ENCODE data around the gene DNER.

Gene DNER

DNA sequence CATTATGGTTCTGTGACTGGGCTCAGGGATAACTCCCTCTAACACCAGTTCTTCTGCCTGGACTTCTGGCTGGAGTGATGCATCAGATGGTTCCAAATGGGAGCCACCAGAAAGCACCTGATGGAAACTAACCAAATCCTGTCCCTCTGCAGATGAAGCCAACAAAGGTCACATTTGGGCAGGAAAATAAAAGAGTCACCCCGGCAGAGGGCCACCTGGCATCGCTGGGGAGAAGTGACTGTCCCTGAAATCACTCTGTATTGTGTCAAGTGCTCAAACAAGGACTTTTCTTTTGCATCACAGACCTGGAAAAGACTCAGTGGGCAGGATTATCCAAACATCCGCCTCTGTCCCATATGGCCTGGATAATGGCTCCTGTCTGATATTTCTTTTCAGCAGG lies 47.5 kb downstream of the DNER start:
- no peak for DNase-seq (ENCODE audit: low spot score)

DNA sequence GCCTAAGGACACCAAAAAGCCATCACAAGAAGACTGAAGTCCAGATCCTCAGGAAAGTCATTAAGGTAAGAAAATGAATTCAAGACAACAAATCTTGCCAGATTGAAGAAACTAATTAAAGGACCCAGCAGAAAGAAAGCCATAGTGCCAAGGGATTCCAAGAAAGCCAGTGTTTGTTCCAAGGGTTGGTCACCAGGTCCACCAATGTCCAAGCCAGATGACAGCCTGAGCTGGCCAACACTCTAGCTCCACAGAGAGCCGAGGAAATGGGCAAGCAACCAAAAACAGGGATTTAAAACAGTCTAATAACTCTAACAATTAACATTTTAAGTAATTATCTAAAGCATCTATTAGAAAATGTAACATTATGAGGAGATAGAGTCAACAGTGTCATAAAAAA lies 49.2 kb downstream of the DNER start:
- DNase-seq (ENCODE audit: low spot score) = no peak

DNA sequence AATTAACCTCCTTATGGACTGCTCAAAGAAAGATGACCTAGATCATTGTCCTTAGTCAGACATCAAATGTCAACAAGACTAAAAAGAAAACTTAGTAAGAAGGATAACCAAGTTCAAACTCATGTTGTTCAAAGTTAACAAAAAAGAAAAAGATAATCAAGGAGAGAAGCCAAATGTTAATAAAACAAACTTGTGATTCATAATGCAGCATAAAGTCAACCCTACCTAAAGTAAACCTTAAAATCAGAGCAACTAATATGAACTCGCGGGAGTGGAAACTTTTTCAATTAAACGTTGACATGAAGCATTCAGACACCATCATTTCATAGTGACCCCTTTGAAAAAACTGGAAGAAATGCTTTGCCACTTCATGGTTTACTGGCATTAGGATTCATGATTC lies 52.9 kb downstream of the DNER start:
- no peak for DNase-seq (ENCODE audit: low spot score)

DNA sequence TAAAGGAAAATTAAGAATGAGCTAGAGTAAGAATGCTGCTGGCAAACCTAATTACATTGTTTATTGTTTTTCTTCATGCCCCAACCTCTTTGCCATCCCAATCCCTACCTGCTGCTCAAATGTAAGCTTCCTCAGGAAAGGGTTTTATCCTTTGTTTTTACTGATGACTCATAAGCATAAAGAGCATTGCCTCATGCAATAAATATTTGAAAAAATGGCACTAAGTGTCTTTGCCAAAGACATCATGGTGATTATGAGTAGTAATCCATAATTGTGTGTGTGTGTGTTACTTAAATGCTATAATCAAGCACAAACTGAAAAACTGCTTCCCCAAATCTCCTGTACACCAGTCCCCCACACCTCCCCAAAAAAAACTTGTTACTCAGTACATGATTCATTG lies 53.4 kb downstream of the DNER start:
- no peak for DNase-seq (ENCODE audit: low spot score)

DNA sequence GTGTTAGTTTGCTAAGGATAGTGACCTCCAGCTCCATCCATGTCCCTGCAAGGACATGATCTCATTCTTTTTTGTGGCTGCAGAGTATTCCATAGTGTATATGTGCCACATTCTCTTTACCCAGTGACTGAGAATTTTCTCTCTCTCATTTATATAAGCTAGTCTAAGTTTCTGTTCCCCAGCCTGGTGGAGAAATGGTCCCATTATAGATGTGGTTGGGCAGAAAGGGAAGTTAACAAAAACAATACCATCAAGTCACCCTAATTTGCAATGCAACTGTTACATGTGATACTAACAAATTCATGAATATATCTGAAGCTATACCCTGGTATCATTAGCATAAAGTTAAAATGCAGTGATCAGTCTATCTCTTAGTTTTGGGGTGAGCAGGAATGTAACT lies 54.0 kb downstream of the DNER start:
- DNase-seq (ENCODE audit: low spot score) = no peak

DNA sequence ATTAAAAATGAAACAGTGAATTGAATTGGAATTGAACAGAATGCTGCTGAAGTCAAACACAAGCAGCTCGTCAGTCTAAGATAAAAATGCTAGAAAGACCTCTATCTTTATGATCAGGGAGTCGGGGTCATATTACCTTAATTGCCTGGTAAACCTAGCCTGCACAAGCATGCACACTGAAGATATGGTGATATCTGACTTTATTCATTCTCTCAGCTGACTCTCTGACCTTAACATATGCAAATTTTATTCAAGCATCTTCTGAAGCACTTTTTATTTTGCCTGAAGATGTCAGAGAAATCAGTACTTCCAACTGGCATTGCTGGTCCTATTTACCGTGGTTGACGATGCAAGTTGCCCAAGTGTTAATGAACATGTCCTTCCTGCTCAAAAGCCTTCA lies 56.4 kb downstream of the DNER start:
- no peak for DNase-seq (ENCODE audit: low spot score)

DNA sequence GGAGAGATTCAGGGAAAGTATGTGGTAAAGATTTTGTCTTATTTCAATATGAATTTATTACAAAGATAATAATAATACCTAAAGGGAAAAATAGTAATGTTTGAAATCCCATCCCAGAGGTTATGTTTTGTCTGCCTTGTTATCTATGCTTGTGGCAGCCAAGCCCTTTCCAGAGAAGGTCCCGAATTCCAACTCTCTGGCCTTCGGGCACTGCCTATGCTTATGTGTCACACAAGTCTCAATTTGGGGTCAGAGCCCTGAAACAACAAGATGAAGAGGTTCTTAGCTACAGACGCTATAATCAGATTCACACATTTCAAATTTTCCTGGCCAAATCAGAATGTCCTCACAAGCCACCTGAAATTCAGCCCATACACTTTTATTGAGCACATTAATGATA lies 59.9 kb downstream of the DNER start:
- DNase-seq (ENCODE audit: low spot score) = no peak

DNA sequence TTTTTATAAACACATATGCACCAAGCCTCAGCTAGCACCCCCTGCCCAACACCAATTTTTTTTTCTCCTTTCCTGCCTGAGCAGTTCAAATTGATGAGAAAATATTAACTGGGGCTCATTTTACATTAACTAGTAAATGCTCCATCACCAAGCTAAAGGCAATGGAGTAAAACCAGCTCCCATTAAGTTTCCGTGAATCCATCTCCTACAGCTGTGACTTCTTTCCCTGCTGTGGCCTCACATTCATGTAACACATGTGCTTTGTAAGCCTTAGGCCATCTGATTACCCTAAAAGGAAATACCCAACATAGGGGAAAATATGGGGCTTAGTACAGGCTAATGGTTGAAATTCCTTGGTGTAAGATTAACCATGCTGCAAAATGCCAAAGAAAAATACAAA lies 60.8 kb downstream of the DNER start:
- DNase-seq (ENCODE audit: low spot score) = no peak

DNA sequence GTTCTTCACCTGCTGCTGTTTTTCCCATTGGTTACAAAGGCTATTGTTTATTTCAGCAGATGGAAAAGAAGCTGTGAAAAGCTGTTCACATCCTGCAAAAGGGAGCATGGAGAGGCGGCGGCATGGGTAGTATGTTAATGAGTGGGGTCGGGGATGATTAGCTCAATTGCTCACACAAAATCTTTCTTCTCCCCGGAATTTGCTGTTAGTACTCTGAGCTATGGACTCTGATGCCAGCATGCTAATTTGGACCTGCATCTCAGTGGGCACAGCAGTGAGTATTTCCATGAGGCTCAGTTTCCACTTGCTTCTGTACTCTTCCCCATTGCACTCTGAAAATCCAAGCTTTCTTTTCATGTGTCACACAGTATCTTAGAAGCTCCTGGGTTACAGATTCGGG lies 61.6 kb downstream of the DNER start:
- no peak for DNase-seq (ENCODE audit: low spot score)

DNA sequence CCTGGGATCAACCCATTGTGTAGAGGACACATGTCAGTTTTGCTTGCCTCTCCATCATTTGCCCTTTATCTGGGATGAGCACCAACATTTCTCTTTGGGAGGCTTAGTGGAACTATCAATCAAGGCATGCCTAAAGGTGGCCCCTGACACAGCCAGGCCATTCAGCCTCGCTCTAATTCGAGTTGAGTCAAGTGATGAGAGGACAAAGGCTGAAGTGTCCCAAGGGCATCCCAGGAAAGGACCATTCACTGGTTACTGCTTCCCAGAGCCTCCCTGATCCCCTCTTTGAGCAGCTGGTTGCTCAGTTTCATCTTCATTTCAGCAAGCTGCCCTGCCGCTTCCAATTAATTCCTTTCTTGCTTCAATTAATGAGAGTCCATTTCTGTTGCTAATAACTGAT lies 63.5 kb downstream of the DNER start:
- DNase-seq (ENCODE audit: low spot score) = no peak

DNA sequence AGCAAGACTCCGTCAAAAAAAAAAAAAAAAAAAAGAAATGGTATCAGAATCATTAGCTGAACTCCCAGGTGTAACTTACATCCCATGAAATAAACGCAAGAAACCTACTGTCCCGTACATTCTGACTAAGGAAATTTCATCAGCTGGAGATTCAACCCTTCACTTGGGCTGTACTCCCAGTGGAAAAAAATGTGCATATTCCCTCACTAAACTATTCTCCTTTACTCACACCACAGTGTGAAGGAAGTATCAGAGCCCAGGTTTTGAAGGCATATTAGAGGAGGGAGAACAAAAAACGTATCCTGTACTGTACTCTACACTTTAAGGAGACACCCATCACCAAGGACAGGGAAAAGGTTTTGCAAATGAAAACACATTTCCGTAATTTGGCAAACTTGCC lies 64.3 kb downstream of the DNER start:
- no peak for DNase-seq (ENCODE audit: low spot score)

DNA sequence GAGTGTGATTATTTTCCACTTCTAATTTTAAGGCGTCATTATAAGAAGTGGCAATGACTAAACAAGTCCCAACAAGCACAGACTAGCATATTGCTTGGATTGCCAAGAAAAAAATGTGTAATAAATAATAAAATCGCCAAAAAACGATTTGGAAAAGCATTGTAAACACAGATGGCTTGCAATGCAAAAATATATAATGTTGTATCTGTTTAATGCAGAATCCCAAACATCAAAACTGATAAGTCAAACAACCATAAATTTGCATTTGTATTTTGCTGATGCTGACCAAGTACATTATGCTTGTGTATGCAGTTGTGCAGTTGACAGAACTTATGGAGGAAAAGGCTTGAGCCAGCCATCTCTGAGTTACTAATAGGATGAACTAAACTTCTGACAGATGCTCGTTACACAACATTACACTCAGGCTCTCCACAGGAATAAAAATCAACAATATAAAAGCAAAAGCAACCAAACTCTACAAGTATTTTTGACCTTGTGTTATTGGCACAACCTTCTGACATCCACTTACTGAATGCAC lies 68.1 kb downstream of the DNER start:
- no peak for DNase-seq (ENCODE audit: low spot score)

DNA sequence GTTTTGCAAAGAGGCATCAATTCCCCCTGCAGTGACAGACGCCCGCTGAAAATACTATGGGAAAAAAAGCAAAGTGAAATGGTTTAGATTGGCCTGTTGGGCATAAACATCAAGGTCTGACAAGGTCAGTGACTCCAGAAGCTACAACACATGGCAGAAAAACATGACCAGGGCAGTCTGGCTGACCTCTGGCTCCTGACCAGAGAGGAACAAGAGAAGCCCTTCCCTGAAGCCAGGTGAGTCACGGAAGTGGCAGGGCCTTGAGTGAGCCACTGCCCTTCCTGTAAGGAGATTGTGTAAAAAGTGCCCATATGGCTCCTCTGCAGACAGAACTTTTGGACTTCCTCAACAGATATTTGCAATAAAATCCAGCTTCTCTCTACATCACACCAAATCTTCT lies 72.0 kb downstream of the DNER start:
- no peak for DNase-seq (ENCODE audit: low spot score)

DNA sequence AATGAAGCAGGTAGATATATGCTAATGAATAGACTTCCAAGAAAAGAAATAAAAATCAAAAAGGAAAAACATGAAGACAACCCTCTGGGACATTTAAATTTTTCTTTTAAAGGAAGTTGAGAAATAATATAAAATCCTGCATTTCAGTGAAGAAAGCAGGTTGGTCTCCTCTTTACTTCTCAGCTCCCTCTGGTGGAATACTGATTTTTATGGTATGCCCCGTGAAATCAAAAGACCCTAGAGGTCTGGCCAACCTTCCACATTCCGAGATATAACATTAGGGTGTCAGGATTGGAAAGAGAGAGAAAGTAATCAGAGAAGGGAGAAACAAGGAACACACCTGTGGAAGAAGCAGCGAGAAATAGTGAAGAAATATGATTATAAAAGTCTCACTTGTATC lies 72.7 kb downstream of the DNER start:
- DNase-seq (ENCODE audit: low spot score) = no peak

DNA sequence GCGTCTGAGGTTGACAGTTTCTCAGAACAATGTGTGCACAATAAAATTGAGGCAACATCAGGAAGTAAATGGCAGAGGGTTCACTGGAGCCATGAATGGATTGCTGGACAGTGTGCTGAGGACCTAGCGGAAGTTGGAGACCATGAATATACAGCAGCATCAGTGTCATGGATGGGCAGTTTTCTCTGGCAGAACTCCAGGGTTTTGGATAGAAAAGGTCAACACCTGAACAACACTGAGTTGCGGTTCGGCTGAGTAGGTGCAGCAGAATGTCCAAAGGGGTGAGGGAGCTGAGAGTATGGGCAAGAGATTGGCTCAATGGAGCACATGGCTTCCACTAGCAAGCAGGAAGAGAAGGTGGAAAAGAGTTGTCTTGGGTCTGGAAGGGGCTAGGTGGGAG lies 73.7 kb downstream of the DNER start:
- no peak for DNase-seq (ENCODE audit: low spot score)

DNA sequence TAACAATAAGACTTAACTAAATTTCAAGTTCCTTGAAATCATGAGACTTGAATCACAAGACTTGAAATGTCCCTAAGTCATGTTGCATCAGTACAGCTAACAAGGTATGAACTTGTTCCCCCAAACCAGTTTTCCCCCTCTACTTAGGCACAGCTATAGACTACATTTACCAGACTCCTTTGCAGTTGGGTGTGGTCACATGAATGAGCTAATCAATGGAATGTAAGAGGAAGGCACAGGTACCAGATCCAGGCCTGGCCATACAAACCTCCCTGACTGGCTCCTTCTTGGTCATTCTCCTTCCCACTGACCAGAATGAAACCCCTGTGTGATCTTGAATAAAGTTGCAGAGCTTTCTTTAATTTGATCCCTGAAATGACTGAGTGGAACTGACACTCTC lies 77.8 kb downstream of the DNER start:
- DNase-seq (ENCODE audit: low spot score) = no peak

DNA sequence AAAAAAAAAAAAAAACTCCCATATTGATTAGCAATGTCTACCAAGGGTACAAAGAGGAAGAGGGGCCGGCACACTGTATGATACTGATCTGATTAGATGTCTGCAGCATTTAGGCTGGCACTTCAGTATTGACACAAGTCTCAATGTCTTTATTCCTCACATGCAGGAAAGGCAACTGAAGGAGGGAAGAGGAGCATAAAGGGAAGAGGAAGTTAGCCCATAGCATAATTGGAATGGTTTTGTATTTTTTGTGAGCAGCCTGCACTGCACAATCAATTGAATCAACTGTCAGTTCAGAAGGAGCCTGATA lies 79.0 kb downstream of the DNER start:
- DNase-seq (ENCODE audit: low spot score) = no peak

DNA sequence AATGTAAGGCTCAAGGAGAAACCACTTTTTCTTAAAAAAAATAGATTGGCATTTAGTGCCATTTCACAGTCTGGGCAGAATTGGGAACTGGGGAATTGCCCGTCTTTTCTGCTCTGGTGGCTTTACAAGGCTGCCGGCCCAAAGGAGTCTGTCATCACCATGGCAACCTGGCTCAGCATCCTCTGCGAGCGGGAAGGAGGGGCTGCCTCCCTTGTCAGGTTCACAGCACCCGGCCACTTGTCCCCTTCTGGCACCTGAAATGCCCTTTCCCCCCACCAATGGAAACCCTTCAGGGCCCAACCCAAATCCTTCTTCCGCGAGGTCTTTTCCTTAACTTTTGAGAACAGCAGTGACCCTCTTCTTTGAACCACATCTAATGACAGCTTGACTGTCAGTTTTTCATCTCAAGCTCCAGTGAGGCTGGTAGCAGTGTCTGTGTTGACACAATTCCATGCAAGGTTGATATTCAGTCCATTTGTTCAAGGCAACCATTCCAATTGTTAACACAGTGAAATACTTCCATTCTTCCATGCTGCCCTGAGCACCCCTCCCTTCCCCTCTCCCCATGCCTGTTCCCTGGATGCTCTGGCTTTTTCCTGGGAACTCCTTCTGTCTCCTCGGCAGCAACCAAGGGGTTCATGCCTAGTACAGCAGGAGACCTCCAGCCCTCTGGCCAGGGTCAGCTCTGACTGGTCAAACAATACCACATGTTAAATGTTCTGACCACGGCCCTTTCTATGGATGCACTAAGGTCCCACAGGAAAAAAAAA lies 79.6 kb downstream of the DNER start:
- no peak for DNase-seq (ENCODE audit: low spot score)

DNA sequence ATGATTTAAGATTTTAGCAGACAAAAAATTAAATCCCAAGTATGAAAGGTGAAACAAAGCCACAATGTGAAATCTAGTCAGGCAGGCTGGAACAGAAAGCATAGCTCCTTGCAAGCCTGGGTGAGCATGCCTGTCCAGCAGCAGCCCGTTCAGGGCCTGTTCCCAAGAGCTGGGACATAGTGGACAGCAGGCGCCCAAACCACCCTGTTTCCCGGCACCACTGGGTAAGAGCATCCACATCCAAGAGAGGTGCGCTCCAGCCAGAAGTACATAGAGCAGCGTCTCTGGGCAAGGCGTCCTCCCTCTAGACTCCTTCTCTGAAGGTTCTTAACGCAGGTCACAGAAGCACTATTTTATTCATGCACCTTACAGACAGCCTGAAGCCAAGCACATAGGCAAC lies 80.8 kb downstream of the DNER start:
- DNase-seq (ENCODE audit: low spot score) = no peak

DNA sequence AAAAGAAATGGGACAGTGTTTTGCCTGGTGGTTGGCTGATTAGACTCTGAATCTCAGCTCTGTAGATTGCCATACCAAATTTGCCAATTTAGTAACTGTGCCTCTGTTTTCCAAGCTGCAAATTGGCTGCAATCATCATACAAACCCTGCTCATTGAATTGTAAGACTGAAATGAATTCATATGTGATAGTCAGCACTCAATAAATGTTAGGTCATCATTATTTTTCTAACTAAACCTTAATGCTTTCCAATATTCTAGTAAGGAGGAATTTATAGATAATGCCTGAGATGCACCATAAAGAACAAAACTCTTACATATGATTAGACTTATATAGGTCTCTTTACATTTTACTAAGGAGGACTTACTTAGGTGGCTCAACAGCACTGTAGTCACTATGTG lies 85.3 kb downstream of the DNER start:
- DNase-seq (ENCODE audit: low spot score) = no peak

DNA sequence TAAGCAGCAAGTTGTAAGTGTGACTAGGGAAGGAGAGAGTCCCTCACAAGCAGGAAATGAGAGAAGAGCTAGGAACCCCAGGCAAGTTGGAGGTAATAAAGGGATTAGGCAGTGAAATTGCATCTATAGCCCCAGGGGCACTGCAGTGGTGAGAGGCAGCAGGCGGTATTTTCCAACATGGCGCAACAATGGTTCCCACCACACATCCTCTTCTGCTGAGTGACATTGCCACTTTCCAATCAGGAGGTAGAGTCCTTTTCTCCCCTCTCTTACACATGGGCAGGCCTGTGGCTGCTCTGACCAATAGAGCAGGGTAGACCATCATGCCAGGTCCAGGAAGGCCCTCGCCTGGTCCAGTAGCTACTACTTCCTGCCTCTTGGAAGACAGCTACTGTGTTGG lies 86.6 kb downstream of the DNER start:
- no peak for DNase-seq (ENCODE audit: low spot score)

DNA sequence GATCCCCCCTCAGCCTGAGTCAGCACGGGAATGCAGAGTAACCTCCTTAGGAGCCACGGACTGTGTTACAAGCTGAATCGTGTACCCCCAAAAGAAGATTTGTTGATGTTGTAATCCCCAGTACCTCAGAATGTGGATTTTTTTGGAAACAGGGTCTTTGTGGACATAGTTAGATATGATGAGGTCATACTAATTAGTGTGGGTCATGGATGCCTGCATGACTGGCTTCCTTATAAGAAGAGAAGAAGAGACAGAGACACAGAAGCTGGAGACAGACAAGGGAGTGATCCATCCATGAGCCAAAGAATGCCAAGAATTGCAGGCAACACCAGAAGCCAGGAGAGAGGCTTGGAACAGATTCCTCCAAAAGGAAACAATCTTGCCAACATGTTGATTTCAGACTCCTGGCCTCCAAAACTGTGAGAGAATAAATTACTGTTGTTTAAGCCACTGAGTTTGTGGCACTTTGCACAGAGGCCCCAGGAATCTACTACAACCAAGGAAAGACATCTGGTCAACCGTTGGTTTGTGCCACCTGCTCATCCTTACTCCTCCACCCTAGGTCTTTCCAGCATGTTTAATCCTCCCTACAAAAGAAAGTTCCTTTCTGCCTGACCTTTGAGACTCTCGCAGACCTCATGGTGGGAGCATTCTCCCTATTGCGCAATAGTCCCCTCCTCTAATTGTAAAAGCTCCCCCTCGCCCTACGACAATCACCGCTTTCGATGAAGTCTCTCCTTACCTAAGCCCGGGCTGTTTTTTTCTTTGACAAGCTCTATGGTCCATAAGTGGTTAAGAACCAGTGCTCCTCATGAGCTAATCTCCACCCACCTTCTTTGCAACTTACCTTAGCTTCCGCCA lies 91.6 kb downstream of the DNER start:
- no peak for DNase-seq (ENCODE audit: low spot score)

DNA sequence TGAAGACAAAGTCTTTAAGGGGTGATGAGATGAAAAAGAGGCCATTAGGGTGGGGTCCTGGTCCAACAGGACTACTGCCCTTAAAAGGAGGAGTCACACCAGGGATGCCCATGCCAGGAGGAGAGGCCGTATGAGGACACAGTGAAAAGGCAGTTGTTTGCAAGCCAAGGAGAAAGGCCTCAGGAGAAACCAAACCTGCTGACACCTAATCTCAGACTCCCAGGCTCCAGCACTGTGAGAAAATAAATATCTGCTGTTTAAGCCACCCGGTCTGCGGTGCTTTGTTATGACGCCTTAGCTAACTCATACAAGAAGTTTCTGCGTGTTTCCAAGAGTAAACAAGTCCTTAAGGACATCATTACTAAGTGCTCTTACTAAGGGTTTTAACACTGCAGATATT lies 93.6 kb downstream of the DNER start:
- DNase-seq (ENCODE audit: low spot score) = no peak

DNA sequence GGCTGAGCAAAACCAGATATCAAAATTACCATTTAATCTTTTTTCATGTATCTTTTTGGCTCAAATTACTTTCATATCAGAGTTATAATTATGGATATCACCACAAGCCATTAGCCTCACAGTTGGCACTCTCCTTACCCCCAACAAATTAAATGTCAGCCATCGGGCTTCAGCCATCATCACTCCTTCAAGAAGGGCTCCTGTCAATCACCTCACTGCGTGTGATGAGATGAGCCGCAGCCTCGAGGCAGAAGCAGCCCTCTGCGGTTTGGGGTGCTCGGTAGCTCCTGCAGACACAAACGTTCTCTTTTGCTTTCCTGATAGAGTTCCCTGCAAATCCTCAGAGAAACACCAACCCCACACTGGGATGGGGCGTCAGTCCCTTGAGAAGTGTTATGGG lies 94.1 kb downstream of the DNER start:
- DNase-seq (ENCODE audit: low spot score) = no peak
